IMR-90 (cell line): Measurements from ENCODE around the gene SIPA1L3. TPM values are rescaled to one million over a fixed set of nuclear protein-coding genes. Genes with fewer than 3 reads are reported as not detected.

Source experiments
- ATAC-seq: fragments of 200-7000 bp; cut with Tn5 transposase; 2 replicates; pipeline ENCODE4 v1.9.1; 2020; ENCODE audit warnings: low read depth, mild to moderate bottlenecking, moderate library complexity
- BruUV-seq: library from RNA; stranded (reverse); fragments of 400-500 nt; replicated peaks from 2 replicates; lab custom pipeline; 2021; lab: Mats Ljungman, UMichigan
- CTCF ChIA-PET: fragments of 300-600 bp; formaldehyde crosslinking; extraction: SDS; loops from one replicate; lab custom pipeline; 2021; ENCODE audit warnings: antibody characterized with exemption; lab: Yijun Ruan, JAX
- POLR2A ChIA-PET: fragments of 300-600 bp; sonication (Branson Sonifier 250); formaldehyde crosslinking; loops from one replicate; lab custom pipeline; 2022; ENCODE audit warnings: antibody characterized with exemption; ENCODE audit not compliant: unreplicated experiment; lab: Charles Lee
- DNase-seq: peaks from one replicate; pipeline ENCODE4 v3.0.0; 2013
- H2AFZ ChIP-seq: replicated peaks from 2 replicates; pipeline ENCODE3; 2013; ENCODE audit warnings: low read length, mild to moderate bottlenecking; ENCODE audit not compliant: poor library complexity
- H2AK5ac ChIP-seq: 2 replicates; pipeline ENCODE4 v1.6.1; 2013; ENCODE audit warnings: low read depth, low read length, inconsistent platforms
- H2AK9ac ChIP-seq: replicated peaks from 2 replicates; pipeline ENCODE3; 2013; ENCODE audit warnings: mild to moderate bottlenecking, low read depth, low read length, moderate library complexity; ENCODE audit not compliant: poor library complexity
- H2BK120ac ChIP-seq: 2 replicates; pipeline ENCODE4 v1.6.1; 2013; ENCODE audit warnings: low read depth, low read length, inconsistent platforms
- H2BK15ac ChIP-seq: 3 replicates; pipeline ENCODE4 v1.6.1; 2013; ENCODE audit warnings: low read depth, low read length, inconsistent platforms
- H2BK20ac ChIP-seq: 2 replicates; pipeline ENCODE4 v1.6.1; 2013; ENCODE audit warnings: low read depth, mild to moderate bottlenecking, inconsistent platforms, low read length, moderate library complexity
- H2BK5ac ChIP-seq: 2 replicates; pipeline ENCODE4 v1.6.1; 2013; ENCODE audit warnings: mild to moderate bottlenecking, low read depth, low read length, inconsistent platforms; ENCODE audit not compliant: poor library complexity, severe bottlenecking
- H3K14ac ChIP-seq: replicated peaks from 2 replicates; pipeline ENCODE4 v1.6.1; 2013; ENCODE audit warnings: low read depth, low read length, inconsistent platforms
- H3K18ac ChIP-seq: 2 replicates; pipeline ENCODE4 v1.6.1; 2013; ENCODE audit warnings: low read depth, low read length, control low read depth
- H3K23ac ChIP-seq: 2 replicates; pipeline ENCODE4 v1.6.1; 2013; ENCODE audit warnings: low read depth, low read length, inconsistent platforms
- H3K27ac ChIP-seq: 2 replicates; pipeline ENCODE4 v1.5.1; 2013; ENCODE audit warnings: mild to moderate bottlenecking, control low read depth, low read length; ENCODE audit not compliant: insufficient read depth
- H3K27me3 ChIP-seq: 2 replicates; pipeline ENCODE4 v1.6.1; 2013; ENCODE audit warnings: low read length; ENCODE audit not compliant: control insufficient read depth, insufficient read depth
- H3K36me3 ChIP-seq: 2 replicates; pipeline ENCODE4 v1.6.1; 2013; ENCODE audit warnings: low read length, mixed read lengths; ENCODE audit not compliant: control insufficient read depth, insufficient read depth
- H3K4ac ChIP-seq: 2 replicates; pipeline ENCODE4 v1.6.1; 2013; ENCODE audit warnings: low read depth, low read length, inconsistent platforms
- H3K4me1 ChIP-seq: 2 replicates; pipeline ENCODE4 v1.6.1; 2013; ENCODE audit warnings: low read length, mixed read lengths; ENCODE audit not compliant: control insufficient read depth, insufficient read depth
- H3K4me2 ChIP-seq: 2 replicates; pipeline ENCODE4 v1.6.1; 2013; ENCODE audit warnings: low read depth, mild to moderate bottlenecking, control low read depth, low read length, moderate library complexity
- H3K4me3 ChIP-seq: 2 replicates; pipeline ENCODE4 v1.5.1; 2013; ENCODE audit warnings: low read depth, mild to moderate bottlenecking, control low read depth, low read length, moderate library complexity; ENCODE audit not compliant: insufficient read depth
- H3K56ac ChIP-seq: 2 replicates; pipeline ENCODE4 v1.6.1; 2013; ENCODE audit warnings: low read length, inconsistent platforms; ENCODE audit not compliant: insufficient read depth; ENCODE audit errors: extremely low read depth
- H3K79me1 ChIP-seq, 2 experiments: 2 replicates each; pipeline ENCODE4 v1.6.1; 2013; ENCODE audit warnings: low read length in 2 of 2, inconsistent platforms in 1 of 2, low read depth in 1 of 2
- H3K9ac ChIP-seq: 2 replicates; pipeline ENCODE4 v1.6.1; 2013; ENCODE audit warnings: low read depth, low read length, control low read depth
- H3K9me1 ChIP-seq: 2 replicates; pipeline ENCODE4 v1.6.1; 2013; ENCODE audit warnings: low read length, inconsistent platforms; ENCODE audit not compliant: insufficient read depth
- H3K9me3 ChIP-seq: 2 replicates; pipeline ENCODE4 v1.6.1; 2013; ENCODE audit warnings: low read length; ENCODE audit not compliant: control insufficient read depth, insufficient read depth
- H4K20me1 ChIP-seq: 2 replicates; pipeline ENCODE4 v1.6.1; 2013; ENCODE audit warnings: low read length, inconsistent platforms; ENCODE audit not compliant: insufficient read depth
- H4K5ac ChIP-seq: 2 replicates; pipeline ENCODE4 v1.6.1; 2013; ENCODE audit warnings: mild to moderate bottlenecking, low read depth, low read length, control low read depth
- H4K8ac ChIP-seq, 2 experiments: 2 replicates each; pipeline ENCODE4 v1.6.1; 2013; ENCODE audit warnings: low read depth in 2 of 2, low read length in 2 of 2, control low read depth in 1 of 2, inconsistent platforms in 1 of 2
- H4K91ac ChIP-seq: 2 replicates; pipeline ENCODE4 v1.6.1; 2013; ENCODE audit warnings: low read depth, low read length, inconsistent platforms; ENCODE audit not compliant: insufficient read depth
- BHLHE40 ChIP-seq: fragments of 150-350 bp; IDR thresholded peaks from 2 replicates; pipeline ENCODE4 v1.6.1; 2016; ENCODE audit warnings: mild to moderate bottlenecking, low read depth, low read length
- CHD1 ChIP-seq: IDR thresholded peaks from 2 replicates; pipeline ENCODE4 v1.6.1; 2012; ENCODE audit warnings: low read depth, low read length, improper control_type of control experiment
- FOS ChIP-seq: fragments of 150-350 bp; IDR thresholded peaks from 2 replicates; pipeline ENCODE4 v1.6.1; 2016; ENCODE audit warnings: low read depth, low read length
- MAFK ChIP-seq: IDR thresholded peaks from 2 replicates; pipeline ENCODE4 v1.6.1; 2012; ENCODE audit warnings: low read depth, low read length, improper control_type of control experiment
- MAZ ChIP-seq: IDR thresholded peaks from 2 replicates; pipeline ENCODE4 v1.6.1; 2012; ENCODE audit warnings: low read depth, mild to moderate bottlenecking, low read length, improper control_type of control experiment, moderate library complexity, borderline replicate concordance
- MXI1 ChIP-seq: IDR thresholded peaks from 2 replicates; pipeline ENCODE4 v1.6.1; 2012; ENCODE audit warnings: low read depth, mild to moderate bottlenecking, low read length, moderate library complexity, borderline replicate concordance
- NFE2L2 ChIP-seq: fragments of 150-350 bp; IDR thresholded peaks from 2 replicates; pipeline ENCODE4 v1.6.1; 2016; ENCODE audit warnings: low read depth, mild to moderate bottlenecking, low read length
- RAD21 ChIP-seq: IDR thresholded peaks from 2 replicates; pipeline ENCODE4 v1.6.1; 2012; ENCODE audit warnings: low read length, improper control_type of control experiment
- RCOR1 ChIP-seq: IDR thresholded peaks from 2 replicates; pipeline ENCODE4 v1.6.1; 2012; ENCODE audit warnings: mild to moderate bottlenecking, low read length, improper control_type of control experiment; ENCODE audit not compliant: insufficient replicate concordance
- RFX5 ChIP-seq: IDR thresholded peaks from 2 replicates; pipeline ENCODE4 v1.8.0; 2012; ENCODE audit warnings: low read depth, mild to moderate bottlenecking, low read length, moderate library complexity
- SMC3 ChIP-seq: fragments of 150-350 bp; IDR thresholded peaks from 2 replicates; pipeline ENCODE4 v1.6.1; 2016; ENCODE audit warnings: low read depth, mild to moderate bottlenecking, antibody characterized with exemption, low read length, moderate library complexity
- WGBS, 2 experiments: methylation state at CpG; one replicate each; pipeline versions ENCODE4 v1.1.5 to v1.1.7; 2013; ENCODE audit warnings: missing lambda C conversion rate in 2 of 2; ENCODE audit not compliant: insufficient read length in 1 of 2; ENCODE audit errors: extremely low coverage in 2 of 2; 5-methylcytosine and 5-hydroxymethylcytosine counted together
- dilution Hi-C: fragments of 300-500 bp; cut with HindIII; formaldehyde crosslinking; loops from one replicate; pipeline ENCODE4 v1.14.3; 2018; ENCODE audit warnings: low sequenced_read_pairs; ENCODE audit not compliant: unreplicated experiment
- in situ Hi-C: fragments of 300-500 bp; cut with MboI; formaldehyde crosslinking; loops from 3 replicates; pipeline ENCODE4 v1.14.3; 2019; ENCODE audit warnings: low sequenced_read_pairs, inconsistent platforms, mixed read lengths
- intact Hi-C: fragments of 100-400 bp; cut with micrococcal nuclease; formaldehyde crosslinking; loops from 2 replicates; pipeline ENCODE4 v1.10.0; 2022
- polyA plus RNA-seq, 3 experiments: library from polyadenylated mRNA; depleted of rRNA; stranded (reverse); fragments of >200 nt; gene quantifications; 2 replicates each; pipeline ENCODE4 v1.2.3, GENCODE V29; 2012; ENCODE audit warnings: low replicate concordance in 1 of 3
- total RNA-seq: library from RNA; depleted of rRNA; stranded (reverse); fragments of >200 nt; gene quantifications from 2 replicates; pipeline ENCODE4 v1.2.3, GENCODE V29; 2012
- TF ChIP-seq, protein P1 (sequence below): fragments of 150-350 bp; IDR thresholded peaks from 2 replicates; pipeline ENCODE4 v1.6.1; 2016; ENCODE audit warnings: low read depth, mild to moderate bottlenecking, low read length, moderate library complexity, borderline replicate concordance
- TF ChIP-seq, protein P2 (sequence below): fragments of 150-350 bp; IDR thresholded peaks from 2 replicates; pipeline ENCODE4 v1.6.1; 2017; ENCODE audit warnings: mild to moderate bottlenecking, antibody characterized with exemption, low read length, low read depth
- TF ChIP-seq, protein P3 (sequence below): conservative IDR thresholded peaks from 2 replicates; pipeline ENCODE4 v1.5.1; 2012; ENCODE audit warnings: mild to moderate bottlenecking, low read depth, low read length, improper control_type of control experiment

Gene SIPA1L3
- total and polyA plus RNA-seq, 2 of the 4 experiments (the other 2 are of a cell fraction): 4.1 to 9.4 TPM

DNA sequence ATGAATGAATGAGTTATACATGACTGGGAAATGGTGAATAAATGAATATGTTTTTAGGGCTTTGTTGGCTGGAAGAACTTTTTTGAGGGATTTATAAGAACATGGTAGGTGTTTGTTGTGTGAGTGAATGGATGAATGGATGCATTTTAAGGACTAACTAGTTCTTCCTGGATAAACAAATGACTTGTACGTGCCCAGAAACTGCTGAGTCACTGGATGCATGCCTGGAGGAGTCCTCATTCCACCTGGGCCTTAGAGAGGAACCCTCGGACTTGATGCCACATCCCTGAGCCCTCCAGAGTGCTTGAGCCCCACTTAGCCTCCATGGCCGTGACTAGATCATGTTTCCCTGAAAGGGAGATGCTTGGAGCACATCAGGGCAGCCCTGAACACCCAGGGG, 163.6 kb downstream of the SIPA1L3 start:
- ChIA-PET CTCF (no interaction called here), POLR2A (no interaction called here)
- Histone ChIP-seq H3K4me2 (no peak overlapping the region), H3K36me3 (no peaks in the 10 kb centered on the region), H4K20me1 (no peaks in the 10 kb centered on the region), H3K14ac (peak overlapping the region; percentile 93), H3K18ac (peak overlapping the region; percentile 82), H2BK20ac (peak overlapping the region; percentile 98), H3K23ac (peak overlapping the region; percentile 66), H3K9ac (no peak overlapping the region), H3K9me3 (peaks cover 3% of the 10 kb centered on the region; the same call in 1 of the 2 replicates), H3K27ac (peak overlapping the region; percentile 86), H2AK5ac (peak overlapping the region; percentile 100), H2BK120ac (peak overlapping the region; percentile 98), H3K9me1 (peaks cover 24% of the 10 kb centered on the region), H3K4me1 (peaks cover 10% of the 10 kb centered on the region), H3K4me3 (no peak overlapping the region), H3K27me3 (no peaks in the 10 kb centered on the region), H2BK5ac (peak overlapping the region; percentile 95), H4K91ac (peak overlapping the region; percentile 97), H2AK9ac (peak overlapping the region; percentile 92), H3K79me1 (peaks cover 36 to 77% of the 10 kb centered on the region in 2 experiments), H3K4ac (peak overlapping the region; percentile 99), H4K8ac (peak overlapping the region; percentile 86 to 88; a peak in 3 of 4 replicates), H4K5ac (peak overlapping the region; percentile 94), H3K56ac (no peak overlapping the region; the same call in 1 of the 2 replicates), H2AFZ (peak overlapping the region; percentile 71), H2BK15ac (peak overlapping the region; percentile 91; the same call in 2 of the 3 replicates)
- TF ChIP-seq FOS: no peak
- no peak for TF ChIP-seq RAD21
- TF ChIP-seq MXI1: no peak
- TF ChIP-seq CHD1: no peak
- TF ChIP-seq, protein P1, sequence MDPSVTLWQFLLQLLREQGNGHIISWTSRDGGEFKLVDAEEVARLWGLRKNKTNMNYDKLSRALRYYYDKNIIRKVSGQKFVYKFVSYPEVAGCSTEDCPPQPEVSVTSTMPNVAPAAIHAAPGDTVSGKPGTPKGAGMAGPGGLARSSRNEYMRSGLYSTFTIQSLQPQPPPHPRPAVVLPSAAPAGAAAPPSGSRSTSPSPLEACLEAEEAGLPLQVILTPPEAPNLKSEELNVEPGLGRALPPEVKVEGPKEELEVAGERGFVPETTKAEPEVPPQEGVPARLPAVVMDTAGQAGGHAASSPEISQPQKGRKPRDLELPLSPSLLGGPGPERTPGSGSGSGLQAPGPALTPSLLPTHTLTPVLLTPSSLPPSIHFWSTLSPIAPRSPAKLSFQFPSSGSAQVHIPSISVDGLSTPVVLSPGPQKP: no peak
- no peak for TF ChIP-seq MAZ
- TF ChIP-seq SMC3: no peak
- peak; percentile 89 for TF ChIP-seq MAFK
- peak; percentile 100 for TF ChIP-seq NFE2L2
- no peak for TF ChIP-seq RCOR1
- TF ChIP-seq, protein P2, sequence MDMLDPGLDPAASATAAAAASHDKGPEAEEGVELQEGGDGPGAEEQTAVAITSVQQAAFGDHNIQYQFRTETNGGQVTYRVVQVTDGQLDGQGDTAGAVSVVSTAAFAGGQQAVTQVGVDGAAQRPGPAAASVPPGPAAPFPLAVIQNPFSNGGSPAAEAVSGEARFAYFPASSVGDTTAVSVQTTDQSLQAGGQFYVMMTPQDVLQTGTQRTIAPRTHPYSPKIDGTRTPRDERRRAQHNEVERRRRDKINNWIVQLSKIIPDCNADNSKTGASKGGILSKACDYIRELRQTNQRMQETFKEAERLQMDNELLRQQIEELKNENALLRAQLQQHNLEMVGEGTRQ: no peak
- TF ChIP-seq BHLHE40: no peak
- TF ChIP-seq, protein P3, sequence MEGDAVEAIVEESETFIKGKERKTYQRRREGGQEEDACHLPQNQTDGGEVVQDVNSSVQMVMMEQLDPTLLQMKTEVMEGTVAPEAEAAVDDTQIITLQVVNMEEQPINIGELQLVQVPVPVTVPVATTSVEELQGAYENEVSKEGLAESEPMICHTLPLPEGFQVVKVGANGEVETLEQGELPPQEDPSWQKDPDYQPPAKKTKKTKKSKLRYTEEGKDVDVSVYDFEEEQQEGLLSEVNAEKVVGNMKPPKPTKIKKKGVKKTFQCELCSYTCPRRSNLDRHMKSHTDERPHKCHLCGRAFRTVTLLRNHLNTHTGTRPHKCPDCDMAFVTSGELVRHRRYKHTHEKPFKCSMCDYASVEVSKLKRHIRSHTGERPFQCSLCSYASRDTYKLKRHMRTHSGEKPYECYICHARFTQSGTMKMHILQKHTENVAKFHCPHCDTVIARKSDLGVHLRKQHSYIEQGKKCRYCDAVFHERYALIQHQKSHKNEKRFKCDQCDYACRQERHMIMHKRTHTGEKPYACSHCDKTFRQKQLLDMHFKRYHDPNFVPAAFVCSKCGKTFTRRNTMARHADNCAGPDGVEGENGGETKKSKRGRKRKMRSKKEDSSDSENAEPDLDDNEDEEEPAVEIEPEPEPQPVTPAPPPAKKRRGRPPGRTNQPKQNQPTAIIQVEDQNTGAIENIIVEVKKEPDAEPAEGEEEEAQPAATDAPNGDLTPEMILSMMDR: no peak
- TF ChIP-seq RFX5: peak; percentile 37; the same call in 1 of the 2 replicates
- DNase-seq: peak; percentile 88
- in situ Hi-C loops: no loop called here
- peak; percentile 86 for ATAC-seq
- BruUV-seq: no TSS peak
- intact Hi-C loops: no loop called here
- dilution Hi-C loops: no loop called here
- 80% methylated on average over 2 of the region's 3 CpGs; no CpG with 5 or more reads in 1 of the 2 experiments for WGBS, 2 experiments
